Germinal center (tissue), 1 donor: Measurements from ENCODE around the gene MTMR1.

ENCODE experiments used
- DNase-seq: peaks from one replicate; pipeline ENCODE4 v3.0.0; 2012; ENCODE audit warnings: mixed read lengths, low spot score

The MTMR1 gene

GRCh38 chrX:150697641-150698040 is 4.4 kb downstream of the MTMR1 start:
- no peak for DNase-seq

- DNase-seq, result no peak
Observed at GRCh38 chrX:150698981-150699380, 5.8 kb downstream of the MTMR1 start.

GRCh38 chrX:150700107-150700506 is 6.9 kb downstream of the MTMR1 start:
- no peak for DNase-seq

GRCh38 chrX:150701377-150701776 is 8.2 kb downstream of the MTMR1 start:
- no peak for DNase-seq

GRCh38 chrX:150702966-150703694 is 9.9 kb downstream of the MTMR1 start:
- no peak for DNase-seq

GRCh38 chrX:150703695-150703974 is 10.4 kb downstream of the MTMR1 start:
- no peak for DNase-seq

GRCh38 chrX:150704030-150704613 is 10.9 kb downstream of the MTMR1 start:
- DNase-seq, result no peak

GRCh38 chrX:150712619-150713018 is 19.4 kb downstream of the MTMR1 start:
- no peak for DNase-seq

- no peak for DNase-seq
Observed at GRCh38 chrX:150715184-150715583, 22.0 kb downstream of the MTMR1 start.

GRCh38 chrX:150719621-150720020 is 26.4 kb downstream of the MTMR1 start:
- DNase-seq, result no peak

- DNase-seq, result no peak
Observed at GRCh38 chrX:150729956-150730355, 36.8 kb downstream of the MTMR1 start.

- no peak for DNase-seq
Observed at GRCh38 chrX:150730719-150731118, 37.5 kb downstream of the MTMR1 start.

- no peak for DNase-seq
Observed at GRCh38 chrX:150731795-150732194, 38.6 kb downstream of the MTMR1 start.

GRCh38 chrX:150736475-150736874 is 43.3 kb downstream of the MTMR1 start:
- DNase-seq, result peak; percentile 9

GRCh38 chrX:150752124-150752523 is 58.9 kb downstream of the MTMR1 start:
- no peak for DNase-seq

GRCh38 chrX:150753357-150753756 is 60.2 kb downstream of the MTMR1 start:
- DNase-seq, result no peak

GRCh38 chrX:150753968-150754367 is 60.8 kb downstream of the MTMR1 start:
- no peak for DNase-seq

GRCh38 chrX:150757371-150757770 is 64.2 kb downstream of the MTMR1 start:
- DNase-seq, result no peak

GRCh38 chrX:150759568-150760416 is 66.6 kb downstream of the MTMR1 start:
- DNase-seq, result no peak

- no peak for DNase-seq
Observed at GRCh38 chrX:150761176-150761818, 68.1 kb downstream of the MTMR1 start.

GRCh38 chrX:150761819-150762216 is 68.6 kb downstream of the MTMR1 start:
- DNase-seq, result no peak

- no peak for DNase-seq
Observed at GRCh38 chrX:150762258-150763165, 69.3 kb downstream of the MTMR1 start.
